ENCODE measurements around the gene TUBB4A. TPM values are rescaled to one million over a fixed set of nuclear protein-coding genes. Genes with fewer than 3 reads are reported as not detected.

Gene TUBB4A
- total RNA-seq: not detected in 2 replicates

DNA sequence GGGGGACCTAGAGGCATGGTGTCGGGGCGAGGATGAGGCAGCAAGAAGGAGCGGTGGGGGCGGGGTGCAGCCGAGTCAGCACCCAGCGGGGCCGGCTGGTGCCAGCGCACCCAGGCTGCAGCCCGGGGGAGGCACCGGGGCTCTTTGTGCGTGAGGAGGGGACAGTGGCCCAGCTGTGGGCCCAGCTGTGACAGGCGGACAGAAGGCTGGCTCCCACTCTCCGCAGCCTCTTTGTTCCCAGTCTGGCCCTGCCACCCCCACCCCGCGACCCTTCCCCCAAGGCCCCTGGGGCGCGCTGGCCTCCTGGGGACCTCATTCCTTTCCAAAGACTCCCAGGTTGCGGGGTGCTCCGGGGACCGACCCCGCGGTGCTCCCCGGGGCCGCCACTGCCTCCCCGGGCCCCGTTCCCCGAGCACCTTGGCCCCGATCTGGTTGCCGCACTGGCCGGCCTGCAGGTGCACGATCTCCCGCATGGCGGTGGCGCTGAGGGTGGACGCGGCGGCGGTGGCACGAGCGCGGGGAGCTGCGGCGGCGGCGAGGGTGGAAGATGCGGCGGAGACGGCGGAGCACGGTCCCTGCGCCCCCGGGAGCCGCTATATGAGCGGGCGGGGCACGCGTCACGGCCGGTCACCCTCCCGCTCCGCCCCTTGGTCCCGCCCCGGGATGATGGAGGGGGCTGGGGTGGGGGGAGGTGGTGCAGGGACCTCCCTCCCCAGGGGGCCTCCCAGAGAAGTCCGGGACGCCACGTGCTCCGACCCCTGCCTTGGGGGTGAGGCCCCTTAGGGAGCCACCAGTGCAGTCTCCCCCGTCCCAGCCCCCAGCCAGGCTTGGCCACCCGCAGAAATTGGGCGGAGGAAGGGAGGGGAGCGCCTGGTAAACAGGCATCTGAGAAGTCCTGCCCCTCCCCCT lies at the start of gene TUBB4A:
TSS of gene TUBB4A (minus strand) at position 570 of the 909 bp plus-strand sequence. CDS start at position 473, 97 bp downstream.

GRCh38 chr19:6530386-6531162 lies 28.5 kb upstream of the TUBB4A start, which contains the start of gene TNFSF9:
Gene TNFSF9, plus strand, starts transcription at chr19:6531026. Its CDS starts 11 bp downstream, at chr19:6531037.

DNA sequence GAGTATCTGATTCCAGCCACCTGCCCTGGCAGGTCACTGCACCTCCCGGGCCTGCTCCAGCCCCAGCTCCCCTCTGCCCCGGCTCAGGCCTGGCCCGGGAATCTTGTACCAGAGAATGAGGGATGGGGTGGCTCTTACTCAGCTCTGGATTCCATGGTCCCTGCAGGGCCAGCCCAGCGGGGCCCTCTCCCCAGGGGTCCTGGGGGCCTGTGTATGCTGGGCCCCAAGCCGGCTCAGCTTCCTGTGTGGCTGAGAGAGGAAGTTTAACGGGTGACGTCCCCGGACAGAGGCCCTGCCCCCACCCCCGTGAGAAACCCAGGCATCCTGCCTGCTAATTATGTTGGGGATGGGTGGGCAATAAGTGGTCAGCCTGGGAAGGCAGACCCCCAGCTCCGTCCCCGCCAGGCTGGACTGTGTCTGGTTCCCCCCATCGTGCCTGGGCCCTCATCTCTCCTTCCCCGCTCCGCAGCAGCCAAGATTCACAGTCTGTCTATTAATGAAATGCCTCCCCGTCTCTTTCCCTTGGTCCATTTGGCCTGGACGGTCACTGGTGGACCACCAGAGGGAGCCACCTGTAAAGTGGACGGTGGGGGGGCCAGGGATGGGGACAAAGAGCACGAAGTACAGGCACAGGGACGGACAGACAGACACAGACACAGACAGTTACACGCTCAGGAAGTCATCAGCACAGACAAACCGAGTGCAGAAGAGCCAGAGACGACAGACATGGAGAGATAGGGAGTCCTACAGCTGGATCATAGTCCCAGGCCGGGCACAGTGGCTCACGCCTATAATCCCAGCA lies 20.4 kb downstream of the TUBB4A start, which contains the start of gene DENND1C:
TSS of gene DENND1C (minus strand) at position 247 of the 802 bp plus-strand sequence. CDS start at position 155, 92 bp downstream.

DNA sequence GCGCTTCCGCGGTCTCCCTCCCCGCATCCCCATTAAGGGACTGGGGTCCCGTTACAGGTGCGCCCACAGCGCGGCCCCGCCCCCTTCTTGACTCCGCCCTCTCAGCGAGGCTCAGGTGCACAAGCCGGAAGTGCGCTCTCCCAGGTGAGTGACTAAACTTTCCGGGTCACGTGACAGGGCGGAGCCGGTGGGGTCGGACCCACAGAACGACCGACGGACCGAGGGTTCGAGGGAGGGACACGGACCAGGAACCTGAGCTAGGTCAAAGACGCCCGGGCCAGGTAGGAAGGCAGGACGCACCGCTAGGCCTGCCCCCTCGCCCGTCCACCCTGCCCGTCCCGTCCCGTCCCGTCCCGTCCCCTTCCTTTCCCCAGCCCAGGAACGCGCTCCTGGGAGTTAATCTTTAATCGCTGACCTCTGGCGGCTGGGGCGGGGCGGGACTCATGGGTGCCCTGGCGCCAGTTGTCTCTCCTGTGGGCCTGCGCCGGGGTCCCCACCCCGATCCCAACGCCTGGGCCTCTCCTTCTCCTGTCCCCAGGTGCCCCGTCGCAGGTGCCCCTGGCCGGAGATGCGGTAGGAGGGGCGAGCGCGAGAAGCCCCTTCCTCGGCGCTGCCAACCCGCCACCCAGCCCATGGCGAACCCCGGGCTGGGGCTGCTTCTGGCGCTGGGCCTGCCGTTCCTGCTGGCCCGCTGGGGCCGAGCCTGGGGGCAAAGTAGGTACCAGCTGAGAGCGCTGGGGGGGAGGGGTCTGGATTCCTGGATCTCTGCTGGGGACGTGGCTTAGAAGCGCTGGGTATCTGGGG lies 37.8 kb downstream of the TUBB4A start, which contains the start of gene CRB3:
TSS of gene CRB3 (plus strand) at position 202 of the 804 bp plus-strand sequence. CDS start at position 633, 431 bp downstream.

DNA sequence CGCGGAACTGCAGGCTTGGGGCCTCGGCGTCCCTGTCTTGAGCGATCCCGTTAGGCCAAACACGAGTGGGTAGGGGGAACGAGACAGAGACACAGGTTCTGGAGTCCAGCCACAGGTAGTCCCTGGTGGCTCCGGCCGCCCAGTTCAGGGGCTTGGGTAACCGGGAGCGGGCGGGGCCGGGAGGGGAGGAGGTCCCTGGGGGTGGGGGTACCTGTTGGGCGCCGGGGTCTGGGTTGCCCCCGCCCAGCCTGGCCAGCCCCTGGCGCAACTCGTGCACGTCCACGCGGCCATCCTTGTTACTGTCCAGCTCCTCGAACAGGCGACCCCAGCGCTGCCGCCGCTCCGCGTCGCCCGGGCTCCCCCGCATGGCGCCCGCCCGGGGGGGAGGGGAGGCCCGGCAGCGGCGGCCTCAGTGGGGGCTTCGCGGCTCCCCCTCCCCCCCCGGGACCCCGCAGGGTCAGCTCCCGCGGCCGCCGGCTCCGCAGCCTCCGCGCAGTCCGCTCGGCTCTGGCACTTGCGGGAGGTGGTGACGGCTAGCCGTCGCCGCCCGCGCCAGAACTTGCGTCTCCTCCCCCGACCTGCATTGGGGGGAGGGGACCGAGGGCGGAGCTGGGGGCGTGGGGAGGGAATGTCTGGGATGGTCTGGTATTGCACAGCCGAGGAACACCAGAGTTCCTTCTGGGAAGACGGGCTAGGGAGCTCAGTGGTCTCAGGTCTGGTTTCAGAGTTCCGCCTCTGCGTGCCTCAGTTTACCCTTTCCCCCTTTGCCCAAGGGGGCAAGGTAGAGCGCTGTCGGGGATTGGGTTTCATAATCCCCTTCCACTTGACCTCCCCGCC lies 42.6 kb downstream of the TUBB4A start, which contains the start of gene SLC25A23:
TSS of gene SLC25A23 (minus strand) at position 531 of the 837 bp plus-strand sequence. CDS start at position 367, 164 bp downstream.

Other genes with a start within 250 kb of the TUBB4A start
- gene MLLT1, start 222.3 kb downstream of the TUBB4A start, total RNA-seq: 20.4 and 44.3 TPM in 2 replicates
- gene ACER1, start 168.7 kb downstream of the TUBB4A start, total RNA-seq: not detected in 2 replicates
- gene CLPP, start 140.8 kb downstream of the TUBB4A start, total RNA-seq: 128 and 177 TPM in 2 replicates
- 67.6 and 91.1 TPM in 2 replicates for gene ALKBH7, start 129.5 kb downstream of the TUBB4A start, total RNA-seq
- 0.26 and 1.4 TPM in 2 replicates for gene PSPN, start 126.4 kb downstream of the TUBB4A start, total RNA-seq
- 37.9 and 71.2 TPM in 2 replicates for gene GTF2F1, start 109.1 kb downstream of the TUBB4A start, total RNA-seq
- gene KHSRP, start 77.5 kb downstream of the TUBB4A start, total RNA-seq: 182 and 196 TPM in 2 replicates
- not detected in 2 replicates for gene SLC25A41, start 68.5 kb downstream of the TUBB4A start, total RNA-seq
- gene SLC25A23, start 42.5 kb downstream of the TUBB4A start, total RNA-seq: 34.1 and 79.8 TPM in 2 replicates
- gene CRB3, start 38.0 kb downstream of the TUBB4A start, total RNA-seq: 1.7 TPM in 1 of 2 replicates, not detected in the other
- gene DENND1C, start 20.5 kb downstream of the TUBB4A start, total RNA-seq: not detected in 2 replicates
- gene TNFSF9, start 28.7 kb upstream of the TUBB4A start, total RNA-seq: 1.3 TPM in 1 of 2 replicates, not detected in the other
- not detected in 2 replicates for gene CD70, start 88.8 kb upstream of the TUBB4A start, total RNA-seq
- gene TNFSF14, start 167.9 kb upstream of the TUBB4A start, total RNA-seq: not detected in 2 replicates
- gene C3, start 218.3 kb upstream of the TUBB4A start, total RNA-seq: 45.8 and 56.1 TPM in 2 replicates
- gene GPR108, start 235.3 kb upstream of the TUBB4A start, total RNA-seq: 36.1 and 54.3 TPM in 2 replicates
- 50.2 and 73.9 TPM in 2 replicates for gene TRIP10, start 237.4 kb upstream of the TUBB4A start, total RNA-seq

All from epithelial cell of alveolus of lung (primary cell).